ENCODE measurements around the gene ZNF879.

Gene ZNF879

DNA sequence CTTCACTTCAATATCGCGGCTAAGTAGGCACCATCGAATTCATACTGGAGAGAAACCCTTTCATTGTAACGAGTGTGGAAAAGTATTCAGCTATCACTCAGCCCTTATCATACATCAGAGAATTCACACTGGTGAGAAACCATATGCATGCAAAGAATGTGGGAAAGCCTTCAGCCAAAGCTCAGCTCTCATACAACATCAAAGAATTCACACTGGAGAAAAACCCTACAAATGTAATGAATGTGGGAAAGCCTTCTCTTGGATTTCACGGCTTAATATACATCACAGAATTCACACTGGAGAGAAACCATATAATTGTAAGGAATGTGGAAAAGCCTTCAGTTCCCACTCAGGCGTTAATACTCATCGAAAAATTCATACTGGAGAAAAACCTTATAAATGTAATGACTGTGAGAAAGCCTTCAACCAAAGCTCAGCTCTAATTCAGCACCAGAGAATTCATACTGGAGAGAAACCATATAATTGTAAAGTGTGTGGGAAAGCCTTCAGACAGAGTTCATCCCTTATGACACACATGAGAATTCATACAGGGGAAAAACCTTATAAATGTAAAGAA is 9.5 kb downstream of the ZNF879 start:
- no peak for DNase-seq

DNA sequence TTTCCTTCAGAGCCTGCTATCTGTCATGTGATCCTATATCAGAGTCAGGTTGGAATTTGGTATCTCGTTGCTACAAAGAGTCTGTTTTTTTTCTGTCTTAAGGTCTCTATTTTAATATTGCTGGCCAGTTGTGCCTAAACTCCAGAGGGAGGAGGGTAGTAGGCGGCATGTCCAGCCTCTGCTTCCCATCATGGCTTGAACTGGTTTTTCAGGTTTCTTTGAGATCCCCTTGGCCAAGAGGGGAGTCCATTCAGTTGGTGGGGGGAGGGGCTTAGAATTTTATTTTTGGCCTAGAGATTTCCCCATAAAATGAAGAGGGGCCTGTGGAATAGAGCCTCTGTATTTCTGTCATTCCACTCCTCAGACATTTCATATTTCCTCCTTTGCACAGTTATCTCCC is 21.2 kb downstream of the ZNF879 start:
- DNase-seq = no peak

DNA sequence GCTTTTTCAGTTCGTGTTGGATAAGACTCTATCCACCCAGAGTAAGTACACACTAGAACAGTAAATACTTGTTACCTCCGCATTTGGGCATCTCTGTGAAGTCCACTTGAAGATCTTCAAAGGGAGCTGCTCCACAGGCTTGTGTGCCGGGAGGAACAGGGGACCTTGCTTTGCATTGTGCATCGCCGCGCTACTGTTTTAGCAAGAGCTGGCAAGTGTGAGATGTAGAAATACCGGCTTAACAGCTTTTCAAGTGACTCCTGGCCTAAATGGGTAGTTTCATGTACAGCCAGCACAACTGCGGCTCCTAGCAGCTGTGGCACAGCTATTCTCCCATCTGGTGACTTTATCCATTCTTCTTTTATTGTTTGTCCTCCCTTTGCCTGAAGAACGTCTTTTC is 28.2 kb downstream of the ZNF879 start:
- DNase-seq = no peak

DNA sequence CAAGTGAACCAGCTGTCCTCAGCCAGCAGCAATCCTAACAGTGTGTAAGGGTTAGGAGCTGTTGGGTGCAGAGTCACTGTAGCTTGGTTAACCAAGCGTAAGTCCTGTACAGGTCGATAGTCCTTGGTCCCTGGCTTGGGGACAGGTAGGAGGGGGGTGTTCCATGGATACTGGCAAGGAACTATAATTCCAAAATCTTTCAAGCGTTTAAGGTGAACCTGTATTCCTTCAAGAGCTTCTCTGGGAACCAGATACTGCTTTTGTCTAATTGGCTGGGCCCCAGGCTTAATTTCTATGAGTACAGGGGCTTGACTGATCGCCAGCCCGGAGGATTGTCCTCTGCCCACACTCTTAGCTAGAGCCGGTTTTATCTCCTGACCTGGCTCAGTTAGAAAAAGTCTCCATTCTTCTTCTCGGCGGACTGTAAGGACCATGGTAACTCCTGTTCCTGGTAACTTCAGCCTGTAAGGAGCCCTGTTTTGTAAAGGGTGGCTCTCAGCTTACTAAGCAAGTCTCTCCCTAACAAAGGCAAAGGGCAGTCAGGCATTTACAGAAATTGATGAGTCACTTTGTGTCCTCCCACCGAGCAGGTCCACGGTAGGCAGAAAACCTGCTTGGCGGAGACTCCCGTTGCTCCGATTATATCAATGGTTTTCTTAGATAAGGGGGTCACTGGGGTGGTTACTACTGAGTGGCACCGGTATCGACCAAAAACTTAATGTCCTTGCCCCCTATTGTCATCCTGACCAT is 30.6 kb downstream of the ZNF879 start:
- no peak for DNase-seq

DNA sequence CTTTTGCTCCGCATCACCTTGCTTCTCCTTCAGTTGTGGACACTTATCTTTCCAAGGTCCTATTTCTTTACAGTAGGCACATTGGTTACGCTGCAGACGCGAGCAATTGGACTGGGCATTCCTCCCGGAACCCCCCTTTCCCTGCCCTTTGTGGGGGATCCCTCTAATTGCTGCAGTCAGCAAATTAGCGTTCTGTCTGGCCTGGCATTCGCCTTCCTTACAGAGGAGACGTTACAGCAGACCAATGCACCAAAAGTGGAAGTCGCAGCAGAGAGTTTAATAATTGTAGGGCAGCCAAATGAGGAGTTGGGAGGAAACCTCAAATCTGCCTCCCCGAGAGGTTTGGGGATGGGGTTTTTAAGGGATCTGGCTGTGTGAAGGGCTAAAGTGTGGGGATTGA is 31.3 kb downstream of the ZNF879 start:
- no peak for DNase-seq

DNA sequence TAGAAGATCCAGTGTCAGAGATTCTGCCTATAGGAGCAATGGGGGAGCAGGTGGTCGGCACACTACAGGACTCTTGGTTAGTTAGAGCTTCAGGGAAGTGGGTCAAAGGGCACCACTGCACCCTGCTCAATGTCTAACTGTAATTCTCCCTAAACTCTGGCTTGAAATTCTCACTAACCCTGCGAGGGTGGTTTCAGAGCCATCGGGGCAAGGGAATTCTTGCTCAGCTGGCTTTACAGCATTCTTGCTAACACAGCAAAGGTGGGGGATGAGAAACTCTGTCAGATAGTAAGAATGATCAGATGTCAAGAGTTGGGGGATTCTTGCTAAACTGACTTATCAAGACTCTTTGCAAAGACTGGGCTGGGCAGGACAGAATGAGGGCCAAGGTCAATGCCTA is 31.8 kb downstream of the ZNF879 start:
- DNase-seq = no peak

DNA sequence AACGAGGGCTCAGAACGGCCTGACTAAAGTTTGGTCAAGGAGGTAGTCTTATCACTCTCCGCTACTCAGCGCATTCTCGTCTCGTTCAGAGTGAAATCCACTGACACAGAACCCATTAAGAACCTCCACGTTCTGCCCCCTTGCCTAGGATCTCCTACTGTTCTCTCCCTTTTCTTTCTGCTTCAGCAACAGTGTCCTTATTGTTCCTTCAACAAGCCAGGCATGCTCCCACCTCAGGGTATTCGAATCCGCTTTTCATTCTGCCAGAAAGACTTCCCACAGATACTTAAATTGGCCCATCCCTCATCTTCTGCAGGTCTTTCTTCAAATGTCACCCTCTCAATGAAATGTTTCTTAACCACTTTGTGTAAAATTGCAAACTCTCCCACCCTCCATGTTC is 32.2 kb downstream of the ZNF879 start:
- DNase-seq = no peak

DNA sequence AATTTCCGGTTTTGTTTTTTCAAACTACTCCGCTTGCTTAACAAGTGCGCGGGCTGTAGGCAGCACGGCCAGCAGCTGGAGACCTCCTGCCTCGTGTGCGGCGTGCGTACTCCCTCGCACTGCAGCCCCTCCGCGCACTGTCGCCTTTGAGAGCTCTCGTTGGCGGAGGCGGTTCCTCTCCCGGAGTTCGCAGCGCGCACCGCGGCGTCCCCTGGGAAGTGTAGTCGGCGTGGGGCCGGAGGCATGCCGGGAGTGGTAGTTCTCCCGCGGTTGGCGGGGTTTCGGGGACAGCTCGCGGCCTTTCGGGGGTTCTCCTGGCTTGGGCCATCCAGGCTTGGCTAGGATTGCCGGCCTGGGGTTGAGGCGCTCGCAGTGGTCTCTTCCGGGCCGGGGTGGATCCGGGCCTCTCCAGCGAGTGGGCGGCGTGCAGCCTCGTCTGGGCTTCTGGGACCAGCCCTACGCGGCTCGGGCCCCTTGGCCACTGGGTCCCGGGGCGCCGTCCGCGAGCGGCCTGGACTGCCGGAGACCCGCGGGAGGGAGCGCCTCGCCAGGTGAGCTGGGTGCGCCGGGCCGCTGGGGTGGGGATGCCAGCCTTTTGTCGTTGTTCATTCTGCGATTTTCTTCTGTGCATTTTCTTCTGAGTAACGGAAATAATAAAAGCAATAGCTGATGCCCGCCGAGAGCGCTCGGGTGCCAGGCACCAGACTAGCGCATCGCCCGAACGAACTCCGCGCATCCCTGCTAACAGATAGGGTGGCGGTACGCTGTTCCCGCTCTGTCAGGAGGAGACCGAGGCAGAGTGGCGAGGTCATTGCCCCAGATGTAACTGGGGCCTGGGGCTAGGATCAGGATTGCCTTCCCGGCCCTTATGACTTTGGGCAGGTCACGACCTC is 36.8 kb downstream of the ZNF879 start, which contains the start of gene ZNF354C:
Gene ZNF354C (plus strand): TSS at position 258 of the 893 bp plus-strand sequence. CDS start 1,696 bp downstream, outside the sequence.
- DNase-seq = peak; percentile 45

DNA sequence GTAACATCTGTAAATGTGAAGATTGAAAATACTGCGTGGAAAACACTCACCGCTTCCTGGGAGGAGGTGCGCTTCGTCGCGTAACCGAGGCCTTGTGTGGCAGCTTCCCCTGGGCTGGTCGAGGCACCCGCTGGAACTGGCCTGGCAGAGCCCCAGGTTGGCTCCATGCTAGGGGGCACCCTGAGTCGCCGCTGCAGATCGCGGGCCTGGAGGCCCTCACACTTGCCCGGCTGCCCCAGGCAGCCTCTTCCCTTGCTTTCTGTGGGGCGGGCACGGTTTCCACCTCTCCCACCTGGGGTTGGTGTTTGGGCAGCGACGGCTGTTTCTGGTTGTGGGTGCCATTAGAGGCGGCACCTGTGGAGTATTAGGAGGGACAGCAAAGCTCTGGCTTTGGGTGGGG is 37.4 kb downstream of the ZNF879 start:
- DNase-seq = no peak

DNA sequence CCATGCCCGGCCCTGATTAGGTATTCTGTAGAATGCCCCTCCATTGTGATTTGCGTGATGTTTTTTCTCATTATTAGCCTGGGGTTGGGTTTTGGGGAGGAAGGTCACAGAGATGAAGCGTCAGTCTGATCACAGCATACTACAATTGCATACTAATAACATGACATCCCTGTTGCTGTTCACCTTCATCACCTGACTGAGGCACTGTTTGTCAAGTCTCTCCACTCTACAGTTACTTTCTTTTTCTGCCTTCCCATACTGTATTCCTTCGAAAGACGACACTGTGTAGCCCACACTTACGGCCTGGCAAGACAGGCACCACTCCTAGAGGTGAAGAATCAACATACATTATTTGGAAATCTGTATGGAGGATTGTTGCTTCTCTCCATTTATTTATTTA is 42.1 kb downstream of the ZNF879 start:
- DNase-seq = no peak

DNA sequence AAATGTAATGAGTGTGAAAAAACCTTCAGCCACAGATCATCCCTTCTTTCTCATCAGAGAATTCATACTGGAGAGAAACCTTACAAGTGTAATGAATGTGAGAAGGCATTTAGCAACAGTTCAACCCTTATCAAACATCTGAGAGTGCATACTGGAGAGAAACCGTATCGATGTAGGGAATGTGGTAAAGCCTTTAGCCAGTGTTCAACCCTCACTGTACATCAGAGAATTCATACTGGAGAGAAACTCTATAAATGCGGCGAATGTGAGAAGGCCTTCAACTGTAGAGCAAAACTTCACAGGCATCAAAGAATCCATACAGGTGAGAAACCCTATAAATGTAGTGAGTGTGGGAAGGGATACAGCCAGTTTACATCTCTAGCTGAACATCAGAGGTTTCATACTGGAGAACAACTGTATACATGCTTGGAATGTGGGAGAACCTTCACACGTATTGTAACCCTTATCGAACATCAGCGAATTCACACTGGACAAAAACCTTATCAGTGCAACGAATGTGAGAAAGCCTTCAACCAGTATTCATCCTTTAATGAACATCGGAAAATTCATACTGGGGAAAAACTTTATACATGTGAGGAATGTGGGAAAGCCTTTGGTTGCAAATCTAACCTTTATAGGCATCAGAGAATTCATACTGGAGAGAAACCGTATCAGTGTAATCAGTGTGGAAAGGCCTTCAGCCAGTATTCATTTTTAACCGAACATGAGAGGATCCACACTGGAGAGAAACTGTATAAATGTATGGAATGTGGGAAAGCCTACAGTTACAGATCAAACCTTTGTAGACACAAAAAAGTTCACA is 55.8 kb downstream of the ZNF879 start:
- no peak for DNase-seq

DNA sequence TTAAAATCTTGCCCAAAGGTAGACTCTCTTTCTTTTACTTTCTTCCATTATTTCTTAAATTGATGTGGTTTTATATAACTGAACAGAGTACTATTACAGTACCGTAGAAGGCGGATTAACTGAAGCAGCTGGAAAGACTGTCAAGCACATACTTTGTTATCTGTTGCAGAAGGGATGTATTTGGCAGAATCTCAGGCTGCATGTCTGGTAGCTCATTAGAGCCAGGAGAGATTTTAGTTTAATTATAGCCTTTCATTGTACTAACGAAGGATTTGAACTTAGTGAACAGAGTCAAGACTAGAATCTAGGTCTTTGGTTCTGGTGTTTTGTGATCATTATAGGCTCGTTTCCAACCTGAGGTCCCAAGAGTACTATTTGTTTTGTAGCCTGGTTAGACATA is 57.1 kb downstream of the ZNF879 start:
- DNase-seq = no peak
